DND-41 (cell line): ENCODE data around the gene TPP1.

Experiments
- CTCF ChIP-seq: IDR thresholded peaks from 2 replicates; pipeline ENCODE4 v1.5.1; 2012; ENCODE audit warnings: borderline replicate concordance, low read length, moderate library complexity, mild to moderate bottlenecking; ENCODE audit not compliant: poor library complexity, severe bottlenecking; ENCODE audit errors: extremely low read depth
- EZH2 ChIP-seq: IDR thresholded peaks from 3 replicates; pipeline ENCODE4 v1.6.1; 2012; ENCODE audit warnings: borderline replicate concordance, low read depth, mild to moderate bottlenecking, moderate library complexity, low read length, inconsistent platforms; ENCODE audit not compliant: severe bottlenecking

- TF ChIP-seq CTCF (peak; percentile 4), EZH2 (no peak)
Observed at GRCh38 chr11:6638429-6638828, 19.2 kb upstream of the TPP1 start.
